Gastroesophageal sphincter (tissue), 3 donors: Measurements from ENCODE around the gene CTIF.

Experiments
- CTCF ChIP-seq, 4 experiments: fragments of 200-600 bp in 2 of 4; fragments of 450-650 bp in 2 of 4; sonication (generic) in 1 of 4; IDR thresholded peaks; one replicate each; pipeline ENCODE4 v1.5.1; 2017 to 2019; ENCODE audit warnings: antibody characterized with exemption in 4 of 4, mild to moderate bottlenecking in 2 of 4, moderate library complexity in 2 of 4
- EP300 ChIP-seq: sonication (generic); formaldehyde crosslinking; IDR thresholded peaks from one replicate; pipeline ENCODE4 v1.6.1; 2017; ENCODE audit warnings: antibody characterized with exemption, mild to moderate bottlenecking
- POLR2AphosphoS5 ChIP-seq: sonication (generic); formaldehyde crosslinking; IDR thresholded peaks from one replicate; pipeline ENCODE4 v1.6.1; 2017; ENCODE audit warnings: antibody characterized with exemption

DNA sequence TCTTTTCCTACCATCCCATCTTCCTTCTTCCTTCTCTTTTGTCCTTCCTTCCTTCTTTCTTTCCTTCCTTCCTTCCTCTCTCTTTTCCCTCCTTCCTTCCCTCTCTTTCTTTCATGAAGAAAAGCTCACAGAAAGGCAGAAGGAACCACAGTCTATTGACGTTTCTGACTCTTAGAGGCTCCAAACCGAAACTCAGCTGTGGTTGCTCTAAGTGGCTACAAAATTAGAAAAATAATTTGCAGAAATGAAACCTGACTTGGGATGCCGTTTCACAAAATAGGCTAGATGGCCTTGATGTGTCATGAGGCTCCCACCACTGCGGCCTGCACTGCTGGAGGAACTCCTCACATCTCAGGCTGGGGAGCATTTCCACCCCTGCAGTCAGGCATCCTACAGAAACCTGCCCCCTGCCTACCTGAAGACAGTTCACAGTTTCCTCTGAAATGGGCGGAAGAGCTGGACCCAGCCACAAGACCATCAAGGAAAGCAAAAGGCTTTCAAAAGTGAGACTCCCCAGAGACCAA is 246.3 kb downstream of the CTIF start:
- TF ChIP-seq POLR2AphosphoS5 (no peak), CTCF (IDR thresholded peaks at IDR 0.05) (no peak), EP300 (no peak)
